Stimulated activated CD8-positive, alpha-beta memory T cell treated with anti-CD3 and anti-CD28 coated beads, Interleukin-4, amount 100 ng/mL, for 24 hours (primary cell): Measurements from ENCODE around the gene KRTAP5-10.
"Not testable (repeated sequence)": the region's sequence is repeated elsewhere in the genome, so short reads cannot be mapped to it uniquely, and the experiment has no call there.

Source experiments
- DNase-seq: peaks from one replicate; pipeline ENCODE4 v3.0.0-alpha.2; 2020; ENCODE audit warnings: low read depth

Gene KRTAP5-10

GRCh38 chr11:71572811-71573210 is 7.4 kb downstream of the KRTAP5-10 start:
- no peak for DNase-seq

DNA sequence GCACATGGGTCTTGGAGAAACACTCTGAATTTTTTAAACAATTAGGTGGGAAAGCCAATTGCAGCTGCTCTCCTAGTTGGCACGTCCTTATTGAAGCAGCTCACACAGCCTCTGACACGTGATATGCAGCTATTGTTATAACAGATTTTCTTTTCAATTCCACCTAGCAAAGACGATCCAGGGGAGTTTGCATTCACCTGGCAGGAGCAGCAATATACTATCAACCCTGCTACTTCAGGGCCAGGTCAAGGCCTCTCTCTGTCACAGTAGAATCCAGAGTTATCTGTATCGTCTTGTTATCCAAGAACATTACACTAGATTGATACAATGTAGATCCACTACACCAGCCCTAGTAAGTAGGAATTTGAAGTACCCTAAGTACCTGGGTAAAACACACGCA is 9.1 kb downstream of the KRTAP5-10 start:
- no peak for DNase-seq

DNA sequence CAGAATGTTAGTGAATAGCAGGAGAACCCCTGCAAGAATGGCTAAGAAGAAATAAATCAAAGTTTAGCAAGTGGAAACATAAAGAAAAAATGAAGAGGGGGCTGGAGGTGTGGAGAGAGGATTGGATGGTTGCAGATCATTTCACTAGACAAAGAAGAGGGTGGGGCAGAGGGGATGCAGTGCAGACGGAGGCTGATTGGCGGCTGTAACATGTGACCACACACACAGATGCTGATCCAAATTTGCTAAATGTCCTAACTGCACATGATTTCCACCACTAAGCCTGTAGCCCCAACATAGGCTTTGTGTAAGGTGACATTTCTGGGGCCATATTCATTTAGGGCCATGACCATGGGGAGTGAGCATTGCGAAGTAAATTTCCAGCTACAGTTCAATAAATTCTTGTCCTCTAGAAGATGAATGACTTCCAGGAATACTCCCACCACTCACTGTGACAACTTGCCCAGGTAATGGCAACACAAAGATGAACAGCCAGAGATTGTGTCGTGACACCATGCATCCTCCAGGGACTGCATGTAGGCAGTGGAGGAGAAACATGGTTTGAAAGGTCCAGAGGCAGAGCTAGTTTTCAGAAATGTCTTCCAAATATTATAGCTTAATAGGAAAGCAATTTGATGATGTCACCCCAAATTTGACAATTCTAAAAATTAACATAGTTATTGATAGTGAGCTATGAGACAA is 10.5 kb downstream of the KRTAP5-10 start:
- DNase-seq, result no peak

GRCh38 chr11:71576688-71577465 is 11.5 kb downstream of the KRTAP5-10 start:
- DNase-seq, result not testable (repeated sequence)

DNA sequence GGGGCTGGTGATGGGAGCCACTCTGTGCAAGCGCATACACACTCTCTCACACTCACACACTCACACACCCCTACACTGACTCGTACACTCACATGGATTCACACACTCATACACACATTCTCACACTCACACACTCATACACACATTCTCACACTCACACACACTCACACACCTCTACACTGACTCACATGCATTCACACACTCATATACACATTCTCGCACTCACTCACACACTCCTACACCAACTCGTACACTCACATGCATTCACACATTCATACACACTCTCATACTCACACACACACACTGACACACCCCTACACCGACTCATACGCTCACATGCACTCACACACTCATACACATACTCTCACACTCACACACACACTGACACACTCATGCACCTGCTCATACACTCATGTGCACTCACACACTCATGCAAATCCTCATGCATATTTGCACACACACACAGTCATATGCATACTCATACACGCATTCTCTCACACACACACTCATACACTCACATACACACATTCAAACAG is 12.2 kb downstream of the KRTAP5-10 start:
- DNase-seq, result no peak

GRCh38 chr11:71579513-71579912 is 14.2 kb downstream of the KRTAP5-10 start:
- not testable (repeated sequence) for DNase-seq

GRCh38 chr11:71580057-71581003 is 15.0 kb downstream of the KRTAP5-10 start:
- DNase-seq, result no peak

GRCh38 chr11:71581826-71582225 is 16.5 kb downstream of the KRTAP5-10 start:
- DNase-seq, result no peak

- DNase-seq, result no peak
Observed at GRCh38 chr11:71582309-71582895, 17.0 kb downstream of the KRTAP5-10 start, which contains the start of gene KRTAP5-11. Gene KRTAP5-11 (minus strand): TSS chr11:71582875. CDS start chr11:71582837, 38 bp downstream.

- not testable (repeated sequence) for DNase-seq
Observed at GRCh38 chr11:71582969-71583368, 17.6 kb downstream of the KRTAP5-10 start.

DNA sequence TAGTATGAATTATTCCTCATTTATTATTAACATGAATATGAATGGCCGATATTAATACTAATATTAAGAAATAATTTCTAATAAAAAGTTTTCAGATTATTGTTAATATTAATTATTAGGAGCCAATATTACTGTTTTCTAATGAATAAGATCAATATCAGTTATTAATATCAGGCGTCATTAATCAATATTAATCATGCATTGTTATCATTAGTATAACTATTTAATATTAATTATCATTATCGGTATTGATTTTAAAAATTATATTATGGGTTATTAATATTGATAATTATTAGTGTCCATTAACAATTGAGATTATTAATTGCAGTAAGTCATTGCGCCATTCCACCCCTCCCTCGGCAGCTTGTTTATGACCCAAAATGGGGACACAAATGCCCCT is 20.3 kb downstream of the KRTAP5-10 start:
- DNase-seq, result not testable (repeated sequence)

DNA sequence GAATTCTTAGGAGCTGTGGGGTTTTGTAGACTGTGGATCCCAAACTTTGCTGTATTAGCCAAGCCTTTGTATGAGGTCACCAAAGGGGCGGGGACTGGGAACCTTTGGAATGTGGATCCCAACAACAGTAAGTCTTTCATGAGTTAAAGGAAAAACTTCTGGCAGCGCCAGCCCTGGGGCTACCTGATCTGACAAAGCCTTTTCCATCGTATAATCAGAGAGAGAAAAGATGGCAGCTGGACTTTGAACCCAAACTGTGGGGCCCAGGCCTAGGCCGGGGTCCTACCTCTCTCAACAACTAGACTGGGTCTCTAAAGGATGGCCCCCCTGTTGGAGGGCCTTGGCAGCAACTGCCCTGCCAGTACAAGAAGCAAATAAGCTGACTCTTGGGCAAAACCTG is 23.0 kb downstream of the KRTAP5-10 start:
- not testable (repeated sequence) for DNase-seq

GRCh38 chr11:71588822-71589545 is 23.6 kb downstream of the KRTAP5-10 start:
- DNase-seq, result peak; percentile 11

DNA sequence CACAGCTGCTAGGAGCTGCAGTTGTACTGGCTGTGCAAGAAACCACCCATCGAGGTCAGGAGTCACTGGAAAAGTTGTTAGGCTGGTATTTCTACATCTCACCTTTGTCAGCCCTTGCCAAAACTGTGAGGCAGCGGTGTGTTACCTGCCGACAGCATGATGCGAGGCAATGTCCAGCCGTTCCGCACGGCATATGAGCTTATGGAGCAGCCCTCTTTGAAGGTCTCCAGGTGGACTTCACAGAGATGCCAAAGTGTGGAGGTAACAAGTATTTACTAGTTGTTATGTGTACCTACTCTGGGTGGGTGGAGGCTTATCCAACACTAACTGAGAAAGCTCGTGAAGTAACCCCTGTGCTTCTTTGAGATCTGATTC is 24.2 kb downstream of the KRTAP5-10 start:
- not testable (repeated sequence) for DNase-seq

DNA sequence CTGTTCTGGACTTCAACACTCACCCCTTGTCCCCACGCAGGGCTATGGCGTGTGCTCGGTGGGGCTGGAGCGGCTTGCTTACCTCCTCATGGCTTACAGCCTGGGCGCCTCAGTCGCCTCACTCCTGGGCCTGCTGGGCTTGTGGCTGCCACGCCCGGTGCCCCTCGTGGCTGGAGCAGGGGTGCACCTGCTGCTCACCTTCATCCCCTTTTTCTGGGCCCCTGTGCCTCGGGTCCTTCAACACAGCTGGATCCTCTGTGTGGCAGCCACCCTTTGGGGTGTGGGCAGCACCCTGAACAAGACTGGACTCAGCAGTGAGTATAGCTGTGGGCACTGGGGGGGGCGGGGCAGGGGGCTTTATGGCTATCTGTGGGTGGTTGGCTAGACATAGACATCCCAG is 37.9 kb downstream of the KRTAP5-10 start:
- not testable (repeated sequence) for DNase-seq

DNA sequence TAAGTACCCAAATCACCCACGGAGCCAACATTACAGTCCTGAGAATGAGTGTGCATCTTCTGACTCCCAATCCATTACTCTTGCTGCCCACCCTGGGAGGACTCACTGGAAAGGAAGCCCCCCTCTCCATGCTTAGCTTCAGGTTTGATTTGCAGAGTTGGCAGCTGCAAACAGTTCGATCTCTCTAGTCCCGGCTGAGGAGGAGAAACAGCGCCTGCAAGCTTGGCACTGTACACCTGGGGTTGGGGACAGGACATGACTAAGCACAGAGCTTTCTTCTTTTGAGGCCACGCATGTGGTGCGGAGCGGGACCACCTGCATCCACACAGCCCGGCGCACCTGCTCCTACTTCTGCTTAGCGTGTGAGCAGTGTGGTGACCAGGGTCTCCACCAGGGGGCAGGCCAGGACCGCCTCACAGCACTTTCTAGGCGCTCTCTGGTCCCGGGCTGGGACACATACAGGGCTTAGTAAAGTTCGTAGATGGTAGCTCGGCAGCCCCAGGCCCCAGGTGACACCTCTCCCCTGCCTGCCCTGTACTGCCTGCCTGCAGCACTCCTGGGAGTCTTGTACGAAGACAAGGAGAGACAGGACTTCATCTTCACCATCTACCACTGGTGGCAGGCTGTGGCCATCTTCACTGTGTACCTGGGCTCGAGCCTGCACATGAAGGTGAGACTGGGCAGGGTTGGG is 39.6 kb downstream of the KRTAP5-10 start:
- DNase-seq, result not testable (repeated sequence)

- DNase-seq, result not testable (repeated sequence)
Observed at GRCh38 chr11:71606853-71607519, 41.6 kb downstream of the KRTAP5-10 start.

GRCh38 chr11:71607520-71608216 is 42.3 kb downstream of the KRTAP5-10 start:
- DNase-seq, result not testable (repeated sequence)

GRCh38 chr11:71608272-71608671 is 42.9 kb downstream of the KRTAP5-10 start:
- DNase-seq, result not testable (repeated sequence)
